H9 (cell line): Measurements from ENCODE around the gene MFSD11. TPM values are rescaled to one million over a fixed set of nuclear protein-coding genes. Genes with fewer than 3 reads are reported as not detected.

Source experiments
- DNase-seq: peaks from one replicate; pipeline ENCODE4 v3.0.0-alpha.2; 2017
- H2AFZ ChIP-seq: one replicate; pipeline ENCODE4 v1.6.1; 2013; ENCODE audit warnings: mild to moderate bottlenecking, low read length, control low read depth, moderate library complexity
- H2AK5ac ChIP-seq: 2 replicates; pipeline ENCODE4 v1.6.1; 2013; ENCODE audit warnings: low read length, control low read depth, mixed read lengths; ENCODE audit not compliant: insufficient read length
- H2BK120ac ChIP-seq: one replicate; pipeline ENCODE4 v1.6.1; 2013; ENCODE audit warnings: low read depth, mild to moderate bottlenecking, low read length, control low read depth, inconsistent platforms; ENCODE audit not compliant: poor library complexity, severe bottlenecking
- H2BK12ac ChIP-seq: 2 replicates; pipeline ENCODE4 v1.6.1; 2013; ENCODE audit warnings: low read length, control low read depth, mixed read lengths, low read depth; ENCODE audit not compliant: insufficient read length
- H2BK15ac ChIP-seq: 2 replicates; pipeline ENCODE4 v1.6.1; 2013; ENCODE audit warnings: low read depth, low read length, control low read depth
- H2BK20ac ChIP-seq: one replicate; pipeline ENCODE4 v1.6.1; 2013; ENCODE audit warnings: low read depth, mild to moderate bottlenecking, low read length, control low read depth, inconsistent platforms; ENCODE audit not compliant: poor library complexity, severe bottlenecking
- H2BK5ac ChIP-seq: 2 replicates; pipeline ENCODE4 v1.6.1; 2013; ENCODE audit warnings: low read length, control low read depth, mixed read lengths; ENCODE audit not compliant: insufficient read length
- H3K14ac ChIP-seq: 2 replicates; pipeline ENCODE4 v1.6.1; 2013; ENCODE audit warnings: low read length, control low read depth; ENCODE audit not compliant: insufficient read depth
- H3K18ac ChIP-seq: 2 replicates; pipeline ENCODE4 v1.6.1; 2013; ENCODE audit warnings: low read depth, mild to moderate bottlenecking, mixed read lengths, low read length, control low read depth; ENCODE audit not compliant: insufficient read length
- H3K23ac ChIP-seq: 2 replicates; pipeline ENCODE4 v1.6.1; 2013; ENCODE audit warnings: low read length, control low read depth, mixed read lengths, low read depth; ENCODE audit not compliant: insufficient read length
- H3K23me2 ChIP-seq: 2 replicates; pipeline ENCODE4 v1.6.1; 2013; ENCODE audit warnings: low read depth, mild to moderate bottlenecking, mixed read lengths, low read length, control low read depth; ENCODE audit not compliant: insufficient read length, poor library complexity, severe bottlenecking
- H3K27ac ChIP-seq: 2 replicates; pipeline ENCODE4 v1.5.1; 2013; ENCODE audit warnings: low read length, control low read depth, mixed read lengths, low read depth; ENCODE audit not compliant: insufficient read length
- H3K27me3 ChIP-seq: 2 replicates; pipeline ENCODE4 v1.6.1; 2013; ENCODE audit warnings: low read length, control low read depth, inconsistent platforms; ENCODE audit not compliant: insufficient read depth
- H3K4ac ChIP-seq: 2 replicates; pipeline ENCODE4 v1.6.1; 2013; ENCODE audit warnings: low read depth, mild to moderate bottlenecking, control low read depth, inconsistent platforms, low read length, moderate library complexity
- H3K4me1 ChIP-seq: 2 replicates; pipeline ENCODE4 v1.6.1; 2013; ENCODE audit warnings: low read length, control low read depth, inconsistent platforms; ENCODE audit not compliant: insufficient read depth
- H3K4me2 ChIP-seq: 2 replicates; pipeline ENCODE4 v1.6.1; 2013; ENCODE audit warnings: low read length, control low read depth, mixed read lengths; ENCODE audit not compliant: insufficient read length, insufficient read depth
- H3K56ac ChIP-seq: 2 replicates; pipeline ENCODE4 v1.6.1; 2013; ENCODE audit warnings: low read depth, mild to moderate bottlenecking, mixed read lengths, low read length, control low read depth; ENCODE audit not compliant: insufficient read length
- H3K79me1 ChIP-seq: 2 replicates; pipeline ENCODE4 v1.6.1; 2013; ENCODE audit warnings: low read depth, mild to moderate bottlenecking, moderate library complexity, low read length, control low read depth, inconsistent platforms; ENCODE audit not compliant: insufficient read depth, poor library complexity, severe bottlenecking
- H3K79me2 ChIP-seq: 2 replicates; pipeline ENCODE4 v1.6.1; 2013; ENCODE audit warnings: low read length, control low read depth, inconsistent platforms; ENCODE audit not compliant: insufficient read depth
- H3K9ac ChIP-seq: 2 replicates; pipeline ENCODE4 v1.6.1; 2013; ENCODE audit warnings: low read length, control low read depth, mixed read lengths; ENCODE audit not compliant: insufficient read length; ENCODE audit errors: extremely low read depth
- H3K9me3 ChIP-seq: one replicate; pipeline ENCODE4 v1.6.1; 2013; ENCODE audit warnings: low read depth, low read length, inconsistent platforms; ENCODE audit not compliant: control insufficient read depth
- H3T11ph ChIP-seq: one replicate; pipeline ENCODE4 v1.6.1; 2013; ENCODE audit warnings: mild to moderate bottlenecking, low read length, control low read depth, inconsistent platforms
- H4K20me1 ChIP-seq: one replicate; pipeline ENCODE4 v1.6.1; 2013; ENCODE audit not compliant: control insufficient read depth, insufficient read length, insufficient read depth
- H4K5ac ChIP-seq: 2 replicates; pipeline ENCODE4 v1.6.1; 2013; ENCODE audit warnings: low read depth, mild to moderate bottlenecking, mixed read lengths, low read length, control low read depth; ENCODE audit not compliant: insufficient read length
- H4K8ac ChIP-seq: replicated peaks from 2 replicates; pipeline ENCODE4 v1.6.1; 2013; ENCODE audit warnings: low read length, control low read depth, mixed read lengths, low read depth; ENCODE audit not compliant: insufficient read length
- H4K91ac ChIP-seq: 2 replicates; pipeline ENCODE4 v1.6.1; 2013; ENCODE audit warnings: low read depth, mild to moderate bottlenecking, moderate library complexity, mixed read lengths, low read length, control low read depth; ENCODE audit not compliant: insufficient read length
- H3K27ac Mint-ChIP-seq, 3 experiments: 2 replicates in 2 of 3; 3 replicates in 1 of 3; pipeline ENCODE4 v1.8.0; 2020 to 2021; ENCODE audit warnings: mixed read lengths in 3 of 3, mild to moderate bottlenecking in 1 of 3, moderate library complexity in 1 of 3
- H3K27me3 Mint-ChIP-seq: 2 replicates; pipeline ENCODE4 v1.8.0; 2021; ENCODE audit warnings: low read depth, mild to moderate bottlenecking, moderate library complexity, mixed read lengths
- H3K36me3 Mint-ChIP-seq, 3 experiments: 2 replicates in 2 of 3; 3 replicates in 1 of 3; pipeline ENCODE4 v1.8.0; 2020 to 2021; ENCODE audit warnings: low read depth in 3 of 3, mixed read lengths in 3 of 3; ENCODE audit not compliant: insufficient read depth in 1 of 3
- H3K4me1 Mint-ChIP-seq, 2 experiments: 2 replicates each; pipeline ENCODE4 v1.8.0; 2020; ENCODE audit warnings: mixed read lengths in 2 of 2
- H3K4me3 Mint-ChIP-seq, 2 experiments: 2 replicates in 1 of 2; 3 replicates in 1 of 2; pipeline ENCODE4 v1.8.0; 2020 to 2021; ENCODE audit warnings: mild to moderate bottlenecking in 2 of 2, mixed read lengths in 2 of 2, moderate library complexity in 1 of 2
- H3K9me3 Mint-ChIP-seq, 2 experiments: 2 replicates in 1 of 2; 3 replicates in 1 of 2; pipeline ENCODE4 v1.8.0; 2020; ENCODE audit warnings: mild to moderate bottlenecking in 2 of 2, mixed read lengths in 2 of 2, moderate library complexity in 1 of 2
- whole genome bisulfite sequencing: extraction: QIAGEN DNeasy Blood & Tissue Kit; methylation state at CpG from one replicate; pipeline ENCODE4 v1.1.7; 2013; ENCODE audit warnings: missing lambda C conversion rate, low lambda C conversion rate, mixed read lengths; ENCODE audit not compliant: insufficient read length; ENCODE audit errors: extremely low coverage; 5-methylcytosine and 5-hydroxymethylcytosine counted together
- total RNA-seq: library from RNA; stranded (reverse); gene quantifications from 2 replicates; pipeline ENCODE4 v1.2.1, GENCODE V29; 2021
- TF ChIP-seq, protein P1 (sequence below): fragments of 200-600 bp; sonication (generic); conservative IDR thresholded peaks from 3 replicates; pipeline ENCODE4 v1.8.0; 2021; ENCODE audit warnings: antibody characterized with exemption, mild to moderate bottlenecking

MFSD11 gene
- total RNA-seq, 1 experiment from 2014 or later, result 19.9 TPM

DNA sequence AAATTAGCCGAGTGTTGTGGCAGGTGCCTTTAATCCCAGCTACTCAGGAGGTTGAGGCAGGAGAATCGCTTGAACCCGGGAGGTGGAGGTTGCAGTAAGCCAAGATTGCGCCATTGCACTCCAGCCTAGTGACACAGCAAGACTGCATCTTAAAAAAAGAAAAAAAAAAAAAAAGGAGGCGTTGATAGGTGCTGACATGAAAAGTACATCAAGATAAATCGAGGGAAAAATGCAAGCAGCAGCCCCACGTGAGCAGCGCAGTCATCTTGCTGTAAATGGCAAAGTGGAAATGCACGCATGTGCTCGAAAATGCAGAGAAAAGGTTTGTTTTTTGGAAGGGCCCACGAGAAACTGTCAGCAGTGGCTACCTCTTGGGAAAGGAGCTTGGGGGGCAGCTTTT, 48.1 kb upstream of the MFSD11 start:
- H3K27ac ChIP-seq, result no peak overlapping the region
- H2BK15ac ChIP-seq, result no peak overlapping the region
- H2AK5ac ChIP-seq, result no peak overlapping the region
- H3K79me2 ChIP-seq, result no peaks in the 10 kb centered on the region
- no peak for DNase-seq
- no peaks in the 10 kb centered on the region for H3K27me3 ChIP-seq
- no peaks in the 10 kb centered on the region for H3K23me2 ChIP-seq
- no peak overlapping the region for H3K56ac ChIP-seq
- no peak overlapping the region for H3K23ac ChIP-seq
- H4K91ac ChIP-seq, result no peak overlapping the region
- H3K4me3 Mint-ChIP-seq, result no peak overlapping the region
- H3K4ac ChIP-seq, result no peak overlapping the region
- H4K8ac ChIP-seq, result no peak overlapping the region
- peaks cover 3% of the 10 kb centered on the region; the same call in 1 of the 2 replicates for H3K4me1 ChIP-seq
- no peak overlapping the region for H2BK12ac ChIP-seq
- no peaks in the 10 kb centered on the region for H3K36me3 Mint-ChIP-seq
- no peaks in the 10 kb centered on the region for H3K9me3 Mint-ChIP-seq
- H3K79me1 ChIP-seq, result no peaks in the 10 kb centered on the region
- H3K27ac Mint-ChIP-seq, result no peak overlapping the region
- no peak overlapping the region for H2BK5ac ChIP-seq
- no peaks in the 10 kb centered on the region for H3K9me3 ChIP-seq
- no CpG with 5 or more reads among the region's 11 CpGs for WGBS
- no peak overlapping the region for H3K9ac ChIP-seq
- H2BK120ac ChIP-seq, result no peak overlapping the region
- H3K4me1 Mint-ChIP-seq, result peaks cover 16 to 36% of the 10 kb centered on the region in 2 experiments
- H4K5ac ChIP-seq, result no peak overlapping the region
- no peak overlapping the region for H3K14ac ChIP-seq
- H3K18ac ChIP-seq, result no peak overlapping the region
- no peaks in the 10 kb centered on the region for H3K27me3 Mint-ChIP-seq
- H3T11ph ChIP-seq, result no peak overlapping the region
- H2AFZ ChIP-seq, result no peak overlapping the region
- TF ChIP-seq, protein P1, sequence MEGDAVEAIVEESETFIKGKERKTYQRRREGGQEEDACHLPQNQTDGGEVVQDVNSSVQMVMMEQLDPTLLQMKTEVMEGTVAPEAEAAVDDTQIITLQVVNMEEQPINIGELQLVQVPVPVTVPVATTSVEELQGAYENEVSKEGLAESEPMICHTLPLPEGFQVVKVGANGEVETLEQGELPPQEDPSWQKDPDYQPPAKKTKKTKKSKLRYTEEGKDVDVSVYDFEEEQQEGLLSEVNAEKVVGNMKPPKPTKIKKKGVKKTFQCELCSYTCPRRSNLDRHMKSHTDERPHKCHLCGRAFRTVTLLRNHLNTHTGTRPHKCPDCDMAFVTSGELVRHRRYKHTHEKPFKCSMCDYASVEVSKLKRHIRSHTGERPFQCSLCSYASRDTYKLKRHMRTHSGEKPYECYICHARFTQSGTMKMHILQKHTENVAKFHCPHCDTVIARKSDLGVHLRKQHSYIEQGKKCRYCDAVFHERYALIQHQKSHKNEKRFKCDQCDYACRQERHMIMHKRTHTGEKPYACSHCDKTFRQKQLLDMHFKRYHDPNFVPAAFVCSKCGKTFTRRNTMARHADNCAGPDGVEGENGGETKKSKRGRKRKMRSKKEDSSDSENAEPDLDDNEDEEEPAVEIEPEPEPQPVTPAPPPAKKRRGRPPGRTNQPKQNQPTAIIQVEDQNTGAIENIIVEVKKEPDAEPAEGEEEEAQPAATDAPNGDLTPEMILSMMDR, result no peak
- H2BK20ac ChIP-seq, result no peak overlapping the region
- no peak overlapping the region for H3K4me2 ChIP-seq
- H4K20me1 ChIP-seq, result no peaks in the 10 kb centered on the region
